HepG2 (cell line): ENCODE data around the gene TRERF1. TPM values are rescaled to one million over a fixed set of nuclear protein-coding genes. Genes with fewer than 3 reads are reported as not detected.

Experiments
- ATAC-seq: fragments of 200-7000 bp; cut with Tn5 transposase; 3 replicates; pipeline ENCODE4 v1.9.1; 2020; ENCODE audit warnings: mild to moderate bottlenecking, moderate library complexity
- BruUV-seq: library from RNA; stranded (reverse); fragments of 400-500 nt; replicated peaks from 2 replicates; lab custom pipeline; 2021; lab: Mats Ljungman, UMichigan
- CTCF ChIA-PET: fragments of 300-600 bp; formaldehyde crosslinking; extraction: SDS; loops from one replicate; lab custom pipeline; 2021; ENCODE audit warnings: low total read pairs, inconsistent platforms, low intra/inter-chr PET ratio; lab: Yijun Ruan, JAX
- POLR2A ChIA-PET: fragments of 350-600 bp; sonication (Branson Sonifier 250); formaldehyde crosslinking; loops from one replicate; lab custom pipeline; 2020; ENCODE audit warnings: antibody characterized with exemption, inconsistent platforms; lab: Yijun Ruan, JAX
- DNase-seq: peaks from one replicate; pipeline ENCODE4 v3.0.0-alpha.2; 2015; ENCODE audit warnings: low spot score
- FAIRE-seq: peaks from 3 replicates; lab custom pipeline; 2011; peaks lifted over from hg19 to GRCh38; lab: Jason Lieb, UNC
- H2AFZ ChIP-seq: one replicate; pipeline ENCODE4 v1.6.1; 2011; ENCODE audit warnings: low read length, inconsistent platforms
- H3K27ac ChIP-seq: fragments of 300-600 bp; 3 replicates; pipeline ENCODE4 v1.8.0; 2011; ENCODE audit warnings: mixed run types, mild to moderate bottlenecking, mixed read lengths, low read length, inconsistent platforms; ENCODE audit not compliant: insufficient read depth; ENCODE audit errors: extremely low read length
- H3K27me3 ChIP-seq, 2 experiments: fragments of 200-600 bp in 1 of 2; 2 replicates in 1 of 2; 3 replicates in 1 of 2; pipeline versions ENCODE4 v1.6.0 to v1.8.0; 2011; ENCODE audit warnings: low read length in 2 of 2, mild to moderate bottlenecking in 2 of 2, moderate library complexity in 2 of 2, inconsistent platforms in 1 of 2; ENCODE audit not compliant: insufficient read depth in 2 of 2, control insufficient read depth in 1 of 2
- H3K36me3 ChIP-seq, 2 experiments: fragments of 200-600 bp in 1 of 2; replicated peaks in 1 of 2; 2 replicates in 1 of 2; 3 replicates in 1 of 2; pipeline versions ENCODE4 v1.5.1 to v1.8.0; 2011; ENCODE audit warnings: low read length in 2 of 2, inconsistent platforms in 1 of 2; ENCODE audit not compliant: insufficient read depth in 2 of 2, control insufficient read depth in 1 of 2
- H3K4me1 ChIP-seq: 2 replicates; pipeline ENCODE4 v1.5.1; 2012; ENCODE audit warnings: low read length, inconsistent platforms; ENCODE audit not compliant: insufficient read depth
- H3K4me2 ChIP-seq: 2 replicates; pipeline ENCODE4 v1.6.0; 2011; ENCODE audit warnings: low read depth, low read length, inconsistent platforms
- H3K4me3 ChIP-seq, 3 experiments: fragments of 200-600 bp in 1 of 3; sonication (generic), shearing (Covaris generic) in 1 of 3; replicated peaks in 1 of 3; 2 replicates each; pipeline ENCODE4 v1.5.1; 2011 to 2016; ENCODE audit warnings: low read length in 3 of 3, inconsistent platforms in 2 of 3, low read depth in 2 of 3, mild to moderate bottlenecking in 2 of 3, control low read depth in 1 of 3, mixed read lengths in 1 of 3; ENCODE audit not compliant: insufficient read depth in 1 of 3
- H3K79me2 ChIP-seq: one replicate; pipeline ENCODE4 v1.6.1; 2011; ENCODE audit warnings: low read length, inconsistent platforms; ENCODE audit not compliant: insufficient read depth
- H3K9ac ChIP-seq: 2 replicates; pipeline ENCODE4 v1.6.0; 2011; ENCODE audit warnings: mild to moderate bottlenecking, low read depth, low read length, inconsistent platforms; ENCODE audit not compliant: insufficient read depth
- H3K9me3 ChIP-seq: 2 replicates; pipeline ENCODE4 v1.5.1; 2012; ENCODE audit warnings: mild to moderate bottlenecking, low read length
- H4K20me1 ChIP-seq: 2 replicates; pipeline ENCODE4 v1.6.0; 2011; ENCODE audit warnings: inconsistent platforms, mild to moderate bottlenecking, low read length, moderate library complexity; ENCODE audit not compliant: insufficient read depth
- ATF1 ChIP-seq: IDR thresholded peaks from 2 replicates; pipeline ENCODE4 v1.6.1; 2016; ENCODE audit warnings: mild to moderate bottlenecking, control low read depth
- ATF7-NPFF ChIP-seq: sonication (generic); formaldehyde crosslinking; IDR thresholded peaks from 2 replicates; pipeline ENCODE4 v1.8.1; 2023; ENCODE audit warnings: mild to moderate bottlenecking, low read depth, missing genetic modification reagents, moderate library complexity
- ELK4 ChIP-seq: sonication (generic); formaldehyde crosslinking; IDR thresholded peaks from 2 replicates; pipeline ENCODE4 v1.9.0; 2021; ENCODE audit warnings: missing genetic modification reagents, borderline replicate concordance
- HCFC1 ChIP-seq: fragments of 150-350 bp; IDR thresholded peaks from 2 replicates; pipeline ENCODE4 v1.6.1; 2014; ENCODE audit warnings: low read depth, low read length
- HNF4A ChIP-seq: sonication (generic); formaldehyde crosslinking; IDR thresholded peaks from 2 replicates; pipeline ENCODE4 v1.4.0; 2020; ENCODE audit warnings: missing genetic modification reagents
- HNRNPK ChIP-seq: fragments of 200-400 bp; formaldehyde crosslinking; IDR thresholded peaks from 2 replicates; pipeline ENCODE4 v1.6.1; 2018; ENCODE audit warnings: low read length, low read depth, moderate library complexity, mild to moderate bottlenecking; ENCODE audit not compliant: poor library complexity, severe bottlenecking
- MXD3 ChIP-seq: IDR thresholded peaks from 2 replicates; pipeline ENCODE4 v1.6.1; 2016; ENCODE audit warnings: mild to moderate bottlenecking, missing biosample characterization, missing genetic modification reagents
- NR2F1 ChIP-seq, 2 experiments: fragments of 450-650 bp in 1 of 2; formaldehyde crosslinking in 1 of 2; IDR thresholded peaks; 2 replicates each; pipeline versions ENCODE4 v1.5.0 to v1.6.1; 2016 to 2020; ENCODE audit warnings: mild to moderate bottlenecking in 1 of 2, missing compliant biosample characterization in 1 of 2, missing genetic modification reagents in 1 of 2, moderate library complexity in 1 of 2
- SIN3B ChIP-seq: fragments of 150-350 bp; IDR thresholded peaks from 2 replicates; pipeline ENCODE4 v1.6.1; 2014; ENCODE audit warnings: low read length
- TRIM24 ChIP-seq: sonication (generic); formaldehyde crosslinking; IDR thresholded peaks from 2 replicates; pipeline ENCODE4 v1.8.0; 2022; ENCODE audit warnings: mild to moderate bottlenecking, missing genetic modification reagents
- ZBTB42 ChIP-seq: sonication (generic); formaldehyde crosslinking; IDR thresholded peaks from 2 replicates; pipeline ENCODE4 v1.5.0; 2020; ENCODE audit warnings: mild to moderate bottlenecking, missing genetic modification reagents
- ZNF333 ChIP-seq: sonication (generic); formaldehyde crosslinking; IDR thresholded peaks from 2 replicates; pipeline ENCODE4 v1.4.0; 2020; ENCODE audit warnings: mild to moderate bottlenecking, missing genetic modification reagents, borderline replicate concordance
- ZNF446 ChIP-seq: sonication (generic); formaldehyde crosslinking; IDR thresholded peaks from 2 replicates; pipeline ENCODE4 v1.5.0; 2020; ENCODE audit warnings: mild to moderate bottlenecking, missing genetic modification reagents
- ZNF468 ChIP-seq: sonication (generic); formaldehyde crosslinking; IDR thresholded peaks from 2 replicates; pipeline ENCODE4 v1.8.0; 2022; ENCODE audit warnings: mild to moderate bottlenecking, moderate library complexity, missing genetic modification reagents
- ZNF615 ChIP-seq: sonication (generic); formaldehyde crosslinking; IDR thresholded peaks from 2 replicates; pipeline ENCODE4 v1.5.0; 2020; ENCODE audit warnings: mild to moderate bottlenecking, missing genetic modification reagents, borderline replicate concordance
- ZNF747 ChIP-seq: sonication (generic); formaldehyde crosslinking; IDR thresholded peaks from 2 replicates; pipeline ENCODE4 v1.8.1; 2023; ENCODE audit warnings: missing genetic modification reagents, mild to moderate bottlenecking, borderline replicate concordance
- ZNF879 ChIP-seq: sonication (generic); formaldehyde crosslinking; IDR thresholded peaks from 2 replicates; pipeline ENCODE4 v1.8.1; 2023; ENCODE audit warnings: missing genetic modification reagents
- WGBS: methylation state at CpG from one replicate; pipeline ENCODE4 v1.1.6; 2017; ENCODE audit warnings: low lambda C conversion rate; 5-methylcytosine and 5-hydroxymethylcytosine counted together
- in situ Hi-C: cut with HindIII; loops from 2 replicates; pipeline ENCODE4 v1.10.0; 2017; ENCODE audit warnings: low pct_unique_long_range_greater_than_20kb; ENCODE audit not compliant: extremely low pct_ligation_motif_present
- intact Hi-C: fragments of 100-400 bp; cut with micrococcal nuclease; formaldehyde crosslinking; loops from one replicate; pipeline ENCODE4 v1.10.0; 2022; ENCODE audit not compliant: unreplicated experiment
- polyA plus RNA-seq, 8 experiments: library from polyadenylated mRNA; depleted of rRNA in 3 of 8; stranded (reverse) in 7 of 8; unstranded in 1 of 8; fragments of >200 nt; fragmentation: Illumina TruSeq in 4 of 8; extraction: Trizol in 4 of 8; gene quantifications; 2 replicates each; pipeline versions ENCODE4 v1.2.1 to v1.2.3, GENCODE V29; 2011 to 2016; ENCODE audit warnings: low read depth in 4 of 8, missing spikeins in 1 of 8, mixed read lengths in 1 of 8; ENCODE audit not compliant: insufficient read depth in 1 of 8
- total RNA-seq, 5 experiments: library from RNA; depleted of rRNA; stranded (reverse); fragments of >200 nt; fragmentation: Illumina TruSeq; extraction: Trizol; gene quantifications; 2 replicates each; pipeline ENCODE4 v1.2.3, GENCODE V29; 2016; ENCODE audit warnings: low read depth in 1 of 5

The TRERF1 gene
- total and polyA plus RNA-seq, 2 of the 13 experiments (the other 11 are each of a cell fraction or from before 2014, with no cell fraction given) = 0.02 TPM; not detected in 1

- no TSS peak for BruUV-seq
- H3K4me1 ChIP-seq = 0 out of 2 replicates have a peak, but pooled peaks cover 5% of the 10 kb centered on the region
- DNase-seq (no peak), ATAC-seq (no peak), FAIRE-seq (no peak)
- 73% methylated on average over 6 of the region's 6 CpGs for WGBS
- H3K27ac ChIP-seq = no peak overlapping the region
- H3K4me2 ChIP-seq = no peak overlapping the region
- no peak overlapping the region for H2AFZ ChIP-seq
- no peaks in the 10 kb centered on the region for H4K20me1 ChIP-seq
- no peak for TF ChIP-seq TRIM24
- TF ChIP-seq ATF1 = no peak
- TF ChIP-seq SIN3B = no peak
- TF ChIP-seq ELK4 (CRISPR knock-in tag) = no peak
- TF ChIP-seq HNRNPK = no peak
- TF ChIP-seq NR2F1 (CRISPR knock-in tag; IDR thresholded peaks at IDR 0.05) = no peak
- no peak for TF ChIP-seq ZNF747 (CRISPR knock-in tag)
- no peak for TF ChIP-seq ZNF615 (CRISPR knock-in tag)
- no peak for TF ChIP-seq ZNF879
- no peak for TF ChIP-seq ZNF446
- TF ChIP-seq HCFC1 = no peak
- TF ChIP-seq MXD3 (CRISPR knock-in tag) = no peak
- TF ChIP-seq HNF4A (CRISPR knock-in tag) = no peak
- no peak for TF ChIP-seq ZNF468 (CRISPR knock-in tag)
- TF ChIP-seq ZBTB42 (CRISPR knock-in tag) = no peak
- no peak for TF ChIP-seq ZNF333 (CRISPR knock-in tag)
- no peak for TF ChIP-seq ATF7-NPFF (CRISPR knock-in tag)
- H3K9me3 ChIP-seq = no peaks in the 10 kb centered on the region
- H3K4me3 ChIP-seq = no peak overlapping the region
- intact Hi-C loops (no loop called here), in situ Hi-C loops (no loop called here)
- ChIA-PET CTCF (no interaction called here), POLR2A (no interaction called here)
- no peaks in the 10 kb centered on the region for H3K27me3 ChIP-seq
- no peaks in the 10 kb centered on the region for H3K36me3 ChIP-seq
- no peaks in the 10 kb centered on the region for H3K79me2 ChIP-seq
- no peak overlapping the region for H3K9ac ChIP-seq
These were observed 263.3 kb downstream of the TRERF1 start for GRCh38 chr6:42188406-42188805.
